NK-92 treated with Interleukin-12 subunit alpha and Interleukin-12 subunit beta, amount 100 ng/mL, for 24 hours (cell line): Measurements from ENCODE around the gene PEX11B.

Source experiments
- DNase-seq: peaks from one replicate; lab custom pipeline; 2025; lab: John Stamatoyannopoulos, UW

PEX11B gene, protein sequence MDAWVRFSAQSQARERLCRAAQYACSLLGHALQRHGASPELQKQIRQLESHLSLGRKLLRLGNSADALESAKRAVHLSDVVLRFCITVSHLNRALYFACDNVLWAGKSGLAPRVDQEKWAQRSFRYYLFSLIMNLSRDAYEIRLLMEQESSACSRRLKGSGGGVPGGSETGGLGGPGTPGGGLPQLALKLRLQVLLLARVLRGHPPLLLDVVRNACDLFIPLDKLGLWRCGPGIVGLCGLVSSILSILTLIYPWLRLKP

DNA sequence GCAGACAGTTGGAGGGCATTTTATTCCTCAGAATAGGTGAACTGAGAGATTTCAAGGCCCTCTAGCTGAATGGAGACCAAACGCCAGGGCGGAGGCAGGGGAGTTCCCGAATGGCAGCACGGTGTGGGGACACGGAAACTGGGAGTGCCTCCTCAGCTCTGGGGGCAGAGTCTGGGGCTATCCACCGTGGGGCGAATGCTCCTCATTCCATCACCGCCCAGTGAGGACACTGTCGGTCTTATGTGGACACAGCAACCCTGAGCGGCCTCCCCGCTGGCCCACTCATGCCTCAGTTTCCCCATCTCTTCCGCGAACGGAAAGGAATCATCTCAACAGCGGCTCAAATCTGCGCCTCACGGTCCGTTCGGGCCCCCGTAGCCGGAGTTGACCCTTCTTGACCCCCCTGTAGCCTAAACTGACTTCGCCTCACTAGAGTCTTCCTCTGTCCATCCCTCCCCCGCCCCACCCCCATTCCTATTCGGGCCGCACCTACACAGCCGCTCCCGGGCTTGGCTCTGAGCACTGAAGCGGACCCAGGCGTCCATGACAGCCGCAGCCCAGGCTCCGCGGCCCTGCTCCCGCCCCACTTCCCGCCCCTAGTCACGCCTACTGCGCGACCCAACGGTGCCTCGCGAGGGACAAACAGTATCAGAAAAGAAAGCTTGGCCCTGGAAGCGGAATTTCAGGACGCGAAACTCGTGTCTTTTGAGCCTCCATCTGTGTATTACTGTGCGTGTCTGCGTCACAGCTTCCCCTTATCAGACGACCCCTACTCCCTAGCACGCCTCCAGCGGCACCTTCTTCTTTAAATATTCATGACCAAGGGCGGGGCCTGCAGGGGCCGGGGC is at the start of gene PEX11B:
TSS of gene PEX11B (minus strand) at position 574 of the 848 bp plus-strand sequence. CDS start at position 545, 29 bp downstream.
- peak; percentile 82 for DNase-seq

DNA sequence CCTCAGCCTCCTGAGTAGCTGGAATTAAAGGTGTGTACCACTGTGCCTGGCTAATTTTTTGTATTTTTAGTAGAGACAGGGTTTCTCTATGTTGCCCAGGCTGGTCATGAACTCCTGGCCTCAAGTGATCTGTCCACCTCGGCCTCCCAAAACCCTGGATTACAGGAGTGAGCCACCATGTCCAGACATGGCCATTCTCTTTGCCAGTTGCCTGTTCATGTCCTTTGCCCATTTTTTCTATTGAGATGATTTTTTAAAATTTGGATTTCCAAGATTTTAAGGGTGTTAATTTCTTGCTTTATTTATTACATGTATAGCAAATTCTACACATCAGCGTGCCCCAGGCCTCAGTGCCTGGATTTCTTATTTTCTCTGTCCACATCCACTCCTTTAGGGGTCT is 48.8 kb upstream of the PEX11B start:
- DNase-seq, result no peak

DNA sequence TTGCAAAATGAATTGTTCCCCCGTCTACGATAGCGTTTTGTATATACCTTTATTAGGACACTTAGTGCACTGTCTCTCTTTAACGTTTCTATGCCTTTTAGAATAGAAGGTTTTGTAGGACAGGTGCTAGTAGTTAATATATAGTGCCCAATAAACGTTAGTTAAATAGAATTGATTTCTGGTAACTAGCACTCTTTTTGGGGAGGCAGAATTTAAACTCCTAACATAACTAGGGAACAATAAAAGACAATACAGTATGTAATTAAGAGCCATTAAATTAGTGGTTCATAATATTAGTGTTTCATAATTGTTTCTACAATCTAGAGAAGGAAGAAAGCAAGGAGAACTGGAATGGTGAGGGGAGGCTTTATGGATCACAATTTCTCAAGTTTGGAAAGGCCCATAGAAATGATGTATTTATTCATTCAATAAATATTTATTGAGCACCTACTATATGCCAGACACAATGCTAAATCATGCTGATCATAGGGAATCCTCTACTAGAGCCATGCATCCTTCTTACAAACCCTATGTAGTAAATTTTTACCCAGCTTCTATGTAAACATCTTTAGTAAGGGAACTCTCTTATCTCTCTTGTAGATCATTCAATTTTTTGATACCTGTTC is 46.7 kb upstream of the PEX11B start:
- DNase-seq, result no peak

DNA sequence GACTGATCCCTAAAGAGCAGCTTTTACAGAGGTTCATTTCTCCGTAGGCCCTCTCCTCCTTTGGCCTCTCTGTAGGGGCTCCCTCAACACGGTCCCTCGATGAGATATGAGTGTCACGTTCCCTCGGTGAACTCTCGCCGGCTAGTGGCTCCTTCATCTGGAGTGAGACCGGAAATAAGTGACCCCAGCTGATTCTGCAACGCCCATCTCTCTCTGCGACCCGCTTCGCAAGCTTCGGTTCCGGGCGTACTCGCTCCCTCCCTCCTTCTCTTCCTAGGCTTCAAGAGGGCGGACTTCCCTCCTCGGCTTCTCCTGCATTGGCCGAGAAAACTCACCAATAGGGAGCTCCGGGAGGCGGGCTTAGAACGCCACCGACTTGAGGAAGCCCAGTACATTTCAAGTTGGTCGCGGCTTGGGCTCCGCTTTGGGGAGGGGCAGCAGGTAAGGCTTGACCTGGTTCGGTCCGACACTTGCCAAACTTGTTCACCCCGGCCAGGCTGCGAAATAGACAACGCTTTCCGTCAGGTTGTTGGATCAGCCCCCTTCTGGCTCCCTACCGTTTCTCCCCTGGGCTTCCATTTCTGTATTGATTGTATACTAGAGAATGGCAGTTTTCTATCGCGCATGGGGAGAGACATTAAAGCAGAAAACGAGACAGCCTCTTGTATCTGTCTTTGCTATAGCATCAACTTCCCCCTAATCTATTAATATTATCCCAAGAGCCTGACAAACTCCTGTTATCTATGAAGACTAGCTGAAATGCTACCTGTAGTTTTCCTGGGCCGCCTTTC is 46.0 kb upstream of the PEX11B start, which contains the start of the genes ANKRD34A and POLR3GL:
TSS of gene ANKRD34A (minus strand) at position 248 of the 791 bp plus-strand sequence. CDS start 2,816 bp downstream, outside the sequence.
TSS of gene POLR3GL (plus strand) at position 363 of the 791 bp plus-strand sequence. CDS start 10,176 bp downstream, outside the sequence.
- DNase-seq, result peak; percentile 94

DNA sequence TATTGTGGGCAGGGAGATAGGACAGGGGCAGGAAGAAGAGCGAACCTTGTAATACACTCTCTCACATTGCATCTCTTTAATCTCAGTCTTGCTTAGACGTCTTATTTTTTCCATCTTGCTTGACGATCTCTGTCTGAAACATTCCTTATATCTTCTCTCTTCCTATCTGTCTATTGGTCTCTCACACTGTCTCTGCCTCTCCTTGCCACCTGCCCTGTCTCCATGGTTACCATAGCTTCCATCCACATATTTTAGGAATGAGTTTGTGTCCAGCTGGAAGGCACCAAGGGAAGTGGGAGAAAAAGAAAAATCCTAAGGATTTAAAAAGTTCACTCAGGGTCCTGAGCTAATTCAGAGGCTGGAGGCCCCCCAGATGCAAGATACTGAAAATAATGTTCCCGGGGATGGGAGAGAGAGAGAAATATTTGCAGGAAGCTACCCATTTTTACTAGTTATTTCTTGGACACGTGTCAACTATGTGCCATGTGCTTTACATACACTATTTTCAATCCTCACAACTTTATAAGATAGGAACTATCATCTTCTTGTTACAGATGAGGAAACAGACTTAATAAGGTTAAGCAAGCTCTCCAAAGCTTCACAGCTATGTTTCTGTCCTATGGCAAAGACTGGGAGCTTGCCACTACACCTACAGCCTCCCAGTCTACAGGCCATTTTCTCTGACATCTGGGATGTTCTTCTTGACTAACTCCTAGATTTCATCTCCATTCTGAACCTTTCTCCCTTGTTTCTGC is 44.9 kb upstream of the PEX11B start:
- DNase-seq, result no peak

DNA sequence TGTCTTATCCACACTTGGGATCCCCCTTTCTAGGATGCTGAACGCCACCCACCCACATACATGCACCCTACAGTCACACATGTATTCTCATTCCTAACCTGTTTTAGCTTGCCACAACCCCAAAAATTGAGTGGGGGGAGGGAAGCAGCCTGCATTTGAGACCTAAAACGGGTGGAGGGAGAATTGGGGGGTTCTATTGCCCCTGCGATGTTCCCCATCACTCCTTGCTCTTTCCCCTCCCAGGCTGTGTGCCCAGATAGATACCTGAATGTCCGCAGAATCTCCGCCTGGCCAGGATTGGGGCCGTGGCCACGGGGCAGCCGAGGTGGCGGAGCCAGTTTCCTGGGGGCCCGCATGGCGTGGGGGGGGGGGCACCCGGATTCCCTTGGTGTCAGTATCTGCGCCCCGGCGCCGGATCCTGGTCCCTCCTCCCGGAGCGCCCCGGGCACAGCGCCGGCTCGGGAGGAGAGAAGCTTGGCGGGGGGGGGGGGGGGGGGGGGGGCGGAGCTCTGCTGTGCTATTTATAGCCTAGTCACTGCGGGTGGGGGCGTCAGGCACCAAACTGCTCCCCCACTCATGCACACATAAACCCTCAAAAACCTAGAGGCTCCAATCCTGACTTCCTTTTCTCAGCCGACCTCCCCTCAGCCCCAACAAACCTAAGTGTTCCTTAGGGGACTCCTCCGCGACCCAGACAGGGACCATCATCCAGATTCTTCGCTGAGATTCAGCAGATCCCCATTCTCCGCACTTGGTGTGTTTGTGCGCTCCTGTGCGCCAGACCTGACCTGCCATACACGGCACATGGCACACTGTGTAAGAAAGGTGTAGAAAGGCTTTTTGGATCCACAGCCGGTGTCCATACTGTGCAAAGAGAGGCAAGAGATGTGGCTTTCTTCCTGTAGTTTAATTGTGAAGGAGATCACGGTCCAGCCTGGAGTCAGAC is 43.9 kb upstream of the PEX11B start:
- no peak for DNase-seq

DNA sequence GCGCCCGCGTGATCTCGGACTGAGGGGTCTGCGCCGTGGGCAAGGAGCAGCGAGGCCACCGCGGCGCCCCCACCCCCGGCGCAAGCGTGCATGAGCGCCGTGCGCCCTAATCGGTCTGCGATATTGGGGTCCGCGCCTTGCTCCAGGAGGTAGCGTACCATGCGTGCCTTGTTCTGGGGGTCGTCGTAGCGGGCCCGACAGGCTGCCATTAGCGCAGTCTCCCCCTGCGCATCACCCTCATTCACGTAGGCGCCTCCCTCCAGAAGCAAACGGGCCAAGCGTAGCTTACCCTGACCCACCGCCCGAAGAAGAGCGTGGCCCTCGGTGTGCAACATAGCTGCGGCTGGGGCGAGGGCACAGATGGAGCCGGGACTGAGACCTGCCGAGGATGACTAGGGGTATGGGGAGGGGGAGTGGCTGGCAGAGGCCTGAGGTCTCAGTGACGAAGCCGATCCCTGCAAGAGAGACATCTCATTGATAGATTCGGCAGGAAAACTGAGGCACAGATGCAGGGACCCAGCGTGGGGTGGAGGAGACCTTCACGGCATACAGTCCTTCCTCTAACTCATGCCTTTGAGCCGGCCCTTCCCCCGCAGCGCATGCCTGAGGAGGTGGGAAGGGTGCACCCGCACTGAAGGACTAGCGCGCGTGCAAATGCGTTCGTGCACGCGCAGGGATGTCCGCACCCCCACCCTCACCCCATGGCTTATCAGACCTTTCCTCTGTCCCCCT is 43.1 kb upstream of the PEX11B start:
- no peak for DNase-seq

DNA sequence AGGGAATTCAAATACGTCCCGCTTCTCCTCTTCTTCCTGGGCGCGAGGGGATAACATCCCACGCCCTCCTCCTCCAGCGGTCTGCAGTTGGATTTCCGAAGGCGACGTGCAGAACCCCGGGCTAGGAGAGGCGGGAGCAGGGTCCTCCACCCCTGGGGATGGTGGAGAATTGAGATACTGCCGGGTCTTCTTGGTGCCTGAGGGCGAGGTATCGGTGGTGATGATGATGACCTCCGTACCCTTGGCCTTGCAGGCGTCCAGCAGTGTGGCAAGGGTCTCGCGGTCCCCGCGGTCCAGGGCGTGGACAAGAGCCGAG is 42.5 kb upstream of the PEX11B start:
- DNase-seq, result no peak

DNA sequence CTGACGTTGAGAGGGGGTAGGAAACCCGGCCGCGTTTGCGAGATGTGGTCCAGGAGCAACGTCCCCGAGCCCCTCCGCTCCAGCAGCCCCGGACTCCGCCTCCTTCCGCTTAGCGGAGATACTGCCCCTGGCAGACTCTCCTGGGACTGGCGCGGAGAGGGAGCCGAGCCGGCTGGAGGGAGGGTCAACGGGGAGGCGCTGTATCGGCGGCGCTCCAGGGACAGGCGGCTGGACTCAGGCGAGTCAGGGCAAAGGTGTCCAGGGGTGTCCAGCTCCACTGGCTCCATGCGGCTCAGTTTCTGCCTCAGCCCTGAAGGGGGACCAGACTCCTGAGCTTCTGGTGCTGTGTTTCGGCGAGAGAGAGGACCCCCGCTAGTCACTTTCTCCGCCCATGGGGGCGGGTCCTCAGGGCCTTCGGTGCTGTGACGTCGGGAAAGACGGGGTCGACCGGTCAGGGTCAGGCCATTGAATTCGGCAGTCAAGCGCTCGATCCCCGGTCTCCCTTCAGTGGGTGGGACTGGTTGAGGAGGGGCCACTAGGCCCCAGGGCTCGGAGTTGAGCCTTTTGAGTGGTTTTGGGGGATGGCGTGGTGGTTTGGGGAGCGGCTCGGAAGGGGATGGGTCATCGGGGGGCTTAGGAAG is 42.1 kb upstream of the PEX11B start:
- DNase-seq, result no peak

DNA sequence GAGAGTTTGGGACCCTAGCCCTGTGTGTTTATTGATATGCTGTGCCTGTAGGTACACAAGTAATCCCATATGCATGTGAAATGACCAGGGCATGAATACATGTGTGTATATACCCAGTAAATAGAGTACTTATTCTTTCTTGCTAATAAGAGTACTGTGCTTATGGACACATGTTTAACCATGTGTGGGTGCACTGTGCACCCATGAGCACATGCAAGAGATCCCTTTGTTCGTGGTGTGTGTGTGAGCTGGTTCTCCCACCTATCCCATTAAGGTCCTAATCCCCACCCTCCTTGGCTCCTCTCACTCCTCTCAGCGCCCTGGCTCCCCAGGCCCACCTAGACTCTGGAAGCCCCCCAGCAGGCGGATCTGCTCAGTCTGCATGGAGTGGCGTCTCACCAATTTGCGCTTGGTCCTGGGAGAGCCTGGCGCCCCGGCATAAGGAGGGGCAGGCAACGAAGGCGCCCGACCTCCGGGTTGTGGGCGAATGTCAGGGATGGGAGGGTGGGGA is 41.5 kb upstream of the PEX11B start:
- no peak for DNase-seq

DNA sequence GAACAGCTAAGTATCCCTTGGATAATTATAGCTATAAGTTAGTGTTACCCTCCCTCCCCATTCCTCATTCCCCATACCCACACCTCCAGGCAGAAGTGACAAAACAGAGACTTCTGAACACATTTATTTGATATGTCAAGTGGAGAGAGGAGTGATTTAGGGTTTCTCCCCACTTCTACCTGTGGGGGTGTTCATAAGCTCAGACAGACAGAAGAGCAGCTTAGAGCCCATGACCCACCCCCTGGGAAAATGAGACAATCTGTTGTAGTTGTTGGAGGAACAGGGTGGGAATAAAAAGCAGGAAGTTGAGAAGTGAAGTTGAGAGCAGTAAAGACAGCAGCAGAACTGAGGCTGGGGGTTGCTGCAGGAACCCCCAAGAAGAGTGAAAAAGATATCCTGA is 40.8 kb upstream of the PEX11B start:
- no peak for DNase-seq

DNA sequence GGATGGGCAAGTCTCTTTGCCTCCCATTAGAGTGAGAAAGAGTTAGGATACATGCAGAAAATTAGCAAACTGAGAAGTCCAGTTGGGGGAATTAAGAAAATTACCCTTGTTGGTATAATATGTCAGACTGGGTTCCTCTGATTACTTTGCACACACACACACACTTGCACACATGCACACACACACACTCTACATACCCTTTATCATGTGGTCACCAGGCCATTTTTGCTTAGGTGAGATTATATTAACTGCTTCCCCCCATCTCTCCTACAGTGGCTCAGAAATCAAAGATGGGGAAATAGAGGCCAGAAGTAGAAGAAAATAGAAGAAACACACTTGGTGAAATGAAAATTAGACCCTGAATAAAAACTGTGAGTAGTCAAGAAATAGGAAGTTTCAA is 40.2 kb upstream of the PEX11B start:
- DNase-seq, result no peak

DNA sequence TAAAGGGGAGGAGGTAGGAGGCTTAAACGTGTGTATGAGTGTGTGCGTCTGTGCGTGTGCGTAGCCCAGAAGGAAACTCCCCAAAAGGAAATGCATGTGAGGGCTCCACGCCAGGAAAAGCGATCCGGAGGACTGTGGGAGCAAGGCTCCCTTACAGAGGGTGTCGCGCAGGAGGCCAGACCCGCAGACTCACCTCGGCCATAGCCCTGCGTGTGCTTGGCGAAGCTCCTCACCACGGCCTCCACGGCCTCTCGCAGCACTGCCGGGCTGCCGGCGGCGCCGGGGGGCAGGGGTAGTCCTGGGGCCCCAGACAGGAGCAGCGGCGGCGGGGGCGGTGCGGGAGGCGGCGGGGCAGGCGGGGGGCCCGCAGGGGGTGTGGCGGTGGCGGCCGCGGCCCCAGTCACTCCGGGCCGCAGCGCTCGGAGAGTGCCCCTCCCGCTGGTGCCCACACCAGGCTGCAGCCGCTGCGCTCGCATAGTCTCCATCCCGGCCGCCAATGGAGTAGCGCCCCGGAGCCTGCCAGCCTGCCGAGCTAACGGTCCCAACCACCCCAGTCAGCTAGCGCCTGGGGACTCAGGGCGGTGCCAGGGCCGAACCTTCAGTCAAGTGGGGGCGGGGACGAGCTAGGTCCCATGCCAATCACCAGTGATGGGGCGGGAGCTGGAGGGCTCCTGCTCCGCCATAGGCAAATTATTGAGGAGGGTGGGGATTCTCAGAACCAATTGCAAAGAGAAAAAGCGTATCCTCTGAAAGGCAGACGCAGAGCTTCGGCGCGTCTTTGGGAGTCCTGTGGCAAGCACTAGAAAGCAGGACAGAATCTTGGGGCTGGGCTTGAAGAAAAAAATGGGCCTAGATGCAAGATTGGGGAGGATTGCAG is 39.2 kb upstream of the PEX11B start, which contains the start of gene LIX1L:
TSS of gene LIX1L (minus strand) at position 575 of the 877 bp plus-strand sequence. CDS start at position 485, 90 bp downstream.
- peak; percentile 95 for DNase-seq

DNA sequence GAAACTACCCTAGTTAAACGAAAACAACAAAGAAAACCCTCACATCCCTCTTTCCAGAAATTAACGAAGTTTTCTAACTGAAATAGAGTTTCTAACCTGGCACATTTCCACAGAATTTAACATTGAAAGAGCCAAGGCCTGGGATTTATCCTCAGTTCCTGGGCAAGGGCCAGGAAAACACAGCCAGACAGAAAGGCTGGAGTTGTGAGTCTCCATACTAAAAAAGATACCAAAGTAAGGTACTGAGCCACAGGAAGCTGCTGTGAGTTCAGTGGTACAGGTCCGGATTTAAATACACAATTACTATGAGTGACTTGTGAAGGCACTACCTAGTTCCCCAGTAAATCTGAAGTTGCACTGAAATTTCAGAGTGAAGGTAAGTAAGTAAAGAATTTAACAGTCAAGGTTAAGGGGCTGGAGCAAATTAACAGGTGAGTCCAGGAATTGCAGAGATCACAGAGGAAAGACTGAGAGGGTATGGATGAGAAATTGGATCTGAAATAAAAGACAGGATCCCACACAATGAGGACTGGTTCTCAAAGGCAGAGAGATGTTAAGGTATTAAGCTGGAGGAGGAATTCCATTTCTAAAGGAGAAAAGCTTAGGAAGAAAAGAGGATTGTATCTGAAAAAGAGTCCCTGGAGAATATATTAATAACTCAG is 38.4 kb upstream of the PEX11B start:
- no peak for DNase-seq

DNA sequence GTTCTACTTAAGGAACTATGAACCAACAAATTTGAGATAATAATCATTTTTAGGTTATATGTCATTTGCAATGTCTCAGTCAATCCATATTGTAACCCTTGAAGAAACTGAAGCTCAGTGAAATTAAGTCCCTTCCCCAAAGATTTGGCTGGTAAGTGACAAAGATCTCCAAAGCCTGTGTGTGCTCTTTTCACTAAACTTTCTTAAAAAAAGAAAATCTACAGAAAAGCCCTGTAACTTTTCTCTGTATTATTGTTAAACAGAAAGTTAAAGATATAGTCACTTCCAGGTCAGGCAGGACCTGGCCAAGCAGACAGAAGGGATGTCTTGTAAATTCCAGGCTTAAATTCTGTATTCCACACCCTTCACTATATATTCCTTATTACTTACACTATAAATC is 37.8 kb upstream of the PEX11B start:
- no peak for DNase-seq

DNA sequence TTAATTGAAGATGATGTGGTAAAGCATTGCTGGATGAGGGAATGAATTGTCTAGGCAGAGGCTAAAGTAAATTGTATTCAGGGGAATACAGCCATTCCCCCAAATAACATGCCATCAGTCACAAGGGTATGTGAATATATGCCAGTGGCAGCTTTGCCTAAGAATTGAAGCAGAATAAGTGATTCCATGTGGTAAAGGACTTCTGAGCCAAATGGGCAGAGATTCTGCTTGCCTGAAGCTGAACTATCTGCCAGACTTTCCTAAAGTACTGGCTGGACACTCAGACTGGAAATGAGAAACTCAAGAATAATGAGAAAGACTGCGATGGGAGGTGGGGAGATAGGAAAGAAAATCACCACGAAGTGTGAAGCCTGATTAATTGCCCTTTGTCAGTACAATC is 36.9 kb upstream of the PEX11B start:
- no peak for DNase-seq

DNA sequence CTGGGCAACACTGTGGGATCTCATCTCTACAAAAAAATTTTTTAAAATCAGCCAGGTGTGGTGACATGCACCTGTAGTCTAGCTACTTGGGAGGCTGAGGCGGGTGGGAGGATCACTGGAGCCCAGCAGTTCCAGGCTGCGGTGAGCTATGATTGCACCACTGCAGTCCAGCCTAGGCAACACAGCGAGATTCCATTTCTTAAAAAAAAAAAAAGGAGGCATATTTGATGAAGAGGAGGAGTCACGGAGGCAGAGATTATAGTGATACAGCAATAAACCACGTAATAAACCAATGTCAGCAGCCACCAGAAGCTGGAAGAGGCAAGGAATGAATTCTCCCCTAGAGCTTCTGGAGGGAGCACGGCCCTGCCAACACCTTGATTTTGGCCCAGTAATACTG is 35.3 kb upstream of the PEX11B start:
- DNase-seq, result no peak
